B cell (primary cell): ENCODE data around the gene EXOC4. TPM values are rescaled to one million over a fixed set of nuclear protein-coding genes. Genes with fewer than 3 reads are reported as not detected.

ENCODE experiments used
- ATAC-seq: fragments of 200-7000 bp; cut with Tn5 transposase; one replicate; pipeline ENCODE4 v1.10.0; 2021; ENCODE audit warnings: low read depth, mild to moderate bottlenecking, moderate number of reproducible peaks, moderate library complexity
- CTCF ChIA-PET: fragments of 350-600 bp; sonication (Branson Sonifier 250); formaldehyde crosslinking; loops from one replicate; lab custom pipeline; 2021; ENCODE audit warnings: antibody characterized with exemption, inconsistent platforms; lab: Charles Lee
- POLR2A ChIA-PET: fragments of 350-600 bp; sonication (Branson Sonifier 250); formaldehyde crosslinking; loops from one replicate; lab custom pipeline; 2021; ENCODE audit warnings: antibody characterized with exemption; lab: Charles Lee
- DNase-seq: peaks from one replicate; pipeline ENCODE4 v3.0.0; 2013
- H2AFZ ChIP-seq: 2 replicates; pipeline ENCODE4 v1.6.1; 2012; ENCODE audit warnings: mild to moderate bottlenecking, low read depth, low read length; ENCODE audit not compliant: insufficient read depth, poor library complexity, severe bottlenecking
- H3K27ac ChIP-seq, 2 donors: 1 replicate in 1 of 2; 2 replicates in 1 of 2; pipeline ENCODE4 v1.5.1; 2012 to 2013; ENCODE audit warnings: low read length in 2 of 2, mild to moderate bottlenecking in 2 of 2, moderate library complexity in 1 of 2
- H3K27me3 ChIP-seq, 4 experiments: fragments of 200-600 bp in 1 of 4; sonication (generic) in 1 of 4; replicated peaks in 1 of 4; 1 replicate in 2 of 4; 2 replicates in 2 of 4; pipeline versions ENCODE4 v1.6.1 to v1.7.0; 2013 to 2016; ENCODE audit warnings: low read length in 3 of 4, mild to moderate bottlenecking in 2 of 4, mixed read lengths in 1 of 4, moderate library complexity in 1 of 4; ENCODE audit not compliant: insufficient read depth in 4 of 4, control insufficient read depth in 3 of 4; ENCODE audit errors: control extremely low read depth in 1 of 4
- H3K36me3 ChIP-seq, 2 experiments: replicated peaks in 1 of 2; 1 replicate in 1 of 2; 2 replicates in 1 of 2; pipeline versions ENCODE4 v1.6.1 to v1.7.1; 2013; ENCODE audit warnings: low read length in 1 of 2; ENCODE audit not compliant: insufficient read depth in 2 of 2, control insufficient read depth in 1 of 2; ENCODE audit errors: control extremely low read depth in 1 of 2, extremely low read depth in 1 of 2
- H3K4me1 ChIP-seq, 2 donors: fragments of 200-600 bp in 1 of 2; sonication (generic) in 1 of 2; 1 replicate in 1 of 2; 2 replicates in 1 of 2; pipeline versions ENCODE4 v1.5.1 to v1.6.1; 2013 to 2017; ENCODE audit warnings: low read length in 2 of 2; ENCODE audit not compliant: control insufficient read depth in 2 of 2, insufficient read depth in 2 of 2
- H3K4me2 ChIP-seq: replicated peaks from 2 replicates; pipeline ENCODE3; 2012; ENCODE audit warnings: mild to moderate bottlenecking, low read depth, low read length; ENCODE audit not compliant: poor library complexity, severe bottlenecking
- H3K4me3 ChIP-seq, 5 experiments: fragments of 200-600 bp in 1 of 5; sonication (generic) in 1 of 5; 1 replicate in 3 of 5; 2 replicates in 2 of 5; pipeline versions ENCODE4 v1.5.1 to v1.7.0; 2011 to 2016; ENCODE audit warnings: low read length in 4 of 5, mild to moderate bottlenecking in 4 of 5, low read depth in 2 of 5, control low read depth in 1 of 5, moderate library complexity in 1 of 5; ENCODE audit not compliant: insufficient read depth in 1 of 5; ENCODE audit errors: control extremely low read depth in 1 of 5, extremely low read depth in 1 of 5
- H3K79me2 ChIP-seq: fragments of 200-600 bp; sonication (generic); one replicate; pipeline ENCODE4 v1.6.0; 2016; ENCODE audit warnings: low read length; ENCODE audit not compliant: control insufficient read depth, insufficient read depth
- H3K9ac ChIP-seq: fragments of 200-600 bp; sonication (generic); 2 replicates; pipeline ENCODE4 v1.6.1; 2017; ENCODE audit warnings: mild to moderate bottlenecking, low read length, moderate library complexity
- H3K9me3 ChIP-seq, 3 donors: one replicate each; pipeline versions ENCODE4 v1.6.1 to v1.7.1; 2013; ENCODE audit warnings: low read length in 2 of 3; ENCODE audit not compliant: control insufficient read depth in 2 of 3, insufficient read depth in 1 of 3; ENCODE audit errors: control extremely low read depth in 1 of 3
- H4K20me1 ChIP-seq: 2 replicates; pipeline ENCODE4 v1.6.0; 2012; ENCODE audit warnings: mild to moderate bottlenecking, low read length; ENCODE audit not compliant: insufficient read depth, control insufficient read depth, poor library complexity, severe bottlenecking
- H3K27ac Mint-ChIP-seq: one replicate; pipeline ENCODE4 v1.8.0; 2021; ENCODE audit warnings: mixed read lengths
- H3K27me3 Mint-ChIP-seq: one replicate; pipeline ENCODE4 v1.8.0; 2021; ENCODE audit warnings: mixed read lengths
- H3K4me1 Mint-ChIP-seq: one replicate; pipeline ENCODE4 v1.8.0; 2021; ENCODE audit warnings: mixed read lengths
- H3K4me3 Mint-ChIP-seq: one replicate; pipeline ENCODE4 v1.8.0; 2021; ENCODE audit warnings: mixed read lengths
- H3K9me3 Mint-ChIP-seq: one replicate; pipeline ENCODE4 v1.8.0; 2022; ENCODE audit warnings: mixed read lengths; ENCODE audit not compliant: insufficient read depth
- EZH2 ChIP-seq: IDR thresholded peaks from 2 replicates; pipeline ENCODE4 v1.6.1; 2012; ENCODE audit warnings: borderline replicate concordance, low read depth, mild to moderate bottlenecking, moderate library complexity, low read length; ENCODE audit not compliant: insufficient read depth, poor library complexity, severe bottlenecking
- WGBS: methylation state at CpG from one replicate; pipeline ENCODE4 v1.1.5; 2013; ENCODE audit warnings: missing lambda C conversion rate; ENCODE audit not compliant: insufficient coverage; 5-methylcytosine and 5-hydroxymethylcytosine counted together
- intact Hi-C: fragments of 100-400 bp; cut with micrococcal nuclease; formaldehyde crosslinking; loops from one replicate; pipeline ENCODE4 v1.10.0; 2022
- polyA plus RNA-seq: library from polyadenylated mRNA; depleted of rRNA; stranded (reverse); fragments of >200 nt; gene quantifications from 2 replicates; pipeline ENCODE4 v1.2.3, GENCODE V29; 2012
- total RNA-seq, 2 donors: library from RNA; stranded (reverse); fragments of 120-200 nt in 1 of 2; gene quantifications; 1 replicate in 1 of 2; 2 replicates in 1 of 2; pipeline versions ENCODE4 v1.2.3 to v1.2.4, GENCODE V29; 2013 to 2022
- TF ChIP-seq, protein P1 (sequence below): fragments of 200-600 bp; IDR thresholded peaks from one replicate; pipeline ENCODE4 v1.8.0; 2022; ENCODE audit warnings: antibody characterized with exemption, mild to moderate bottlenecking

Gene EXOC4
- total and polyA plus RNA-seq, 2 donors (not counting 1 experiment from before 2014, with no cell fraction given): 16.7 to 135 TPM

DNA sequence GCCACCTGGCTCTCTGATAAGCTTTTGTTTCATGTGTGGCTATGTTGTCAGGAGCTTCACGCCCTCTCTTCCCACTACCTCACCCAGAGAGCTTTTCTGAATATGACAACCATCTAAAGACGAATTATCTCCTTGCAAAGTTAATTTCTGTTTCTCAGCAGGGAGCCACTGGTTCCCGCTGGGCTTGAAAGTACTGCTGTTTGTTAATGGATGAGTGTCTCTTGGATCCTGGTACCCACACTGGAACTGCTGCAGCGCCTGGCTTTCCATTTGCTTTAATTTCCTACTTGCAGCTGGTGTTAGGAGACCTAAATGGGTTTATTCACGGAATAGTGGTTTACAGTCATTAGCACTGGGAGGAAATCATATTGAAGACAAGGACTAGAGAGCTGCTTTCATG is 606.4 kb downstream of the EXOC4 start:
- Histone ChIP-seq H3K36me3 (no peaks in the 10 kb centered on the region), H3K27me3 (no peaks in the 10 kb centered on the region), H3K79me2 (no peaks in the 10 kb centered on the region), H3K4me3 (no peak overlapping the region), H3K27ac (no peak overlapping the region), H3K4me2 (no peak overlapping the region), H4K20me1 (no peaks in the 10 kb centered on the region), H3K9ac (no peak overlapping the region), H3K9me3 (peaks cover 0 to 10% (median 0%) of the 10 kb centered on the region in 3 donors), H3K4me1 (no peaks in the 10 kb centered on the region), H2AFZ (no peak overlapping the region)
- CTCF ChIA-PET: no interaction called here
- no peak overlapping the region for H3K4me3 Mint-ChIP-seq
- intact Hi-C loops: no loop called here
- H3K4me1 Mint-ChIP-seq: no peaks in the 10 kb centered on the region
- H3K27me3 Mint-ChIP-seq: no peaks in the 10 kb centered on the region
- no peaks in the 10 kb centered on the region for H3K9me3 Mint-ChIP-seq
- no peak for ATAC-seq
- DNase-seq: no peak
- no peak overlapping the region for H3K27ac Mint-ChIP-seq
- no peak for TF ChIP-seq EZH2
- TF ChIP-seq, protein P1, sequence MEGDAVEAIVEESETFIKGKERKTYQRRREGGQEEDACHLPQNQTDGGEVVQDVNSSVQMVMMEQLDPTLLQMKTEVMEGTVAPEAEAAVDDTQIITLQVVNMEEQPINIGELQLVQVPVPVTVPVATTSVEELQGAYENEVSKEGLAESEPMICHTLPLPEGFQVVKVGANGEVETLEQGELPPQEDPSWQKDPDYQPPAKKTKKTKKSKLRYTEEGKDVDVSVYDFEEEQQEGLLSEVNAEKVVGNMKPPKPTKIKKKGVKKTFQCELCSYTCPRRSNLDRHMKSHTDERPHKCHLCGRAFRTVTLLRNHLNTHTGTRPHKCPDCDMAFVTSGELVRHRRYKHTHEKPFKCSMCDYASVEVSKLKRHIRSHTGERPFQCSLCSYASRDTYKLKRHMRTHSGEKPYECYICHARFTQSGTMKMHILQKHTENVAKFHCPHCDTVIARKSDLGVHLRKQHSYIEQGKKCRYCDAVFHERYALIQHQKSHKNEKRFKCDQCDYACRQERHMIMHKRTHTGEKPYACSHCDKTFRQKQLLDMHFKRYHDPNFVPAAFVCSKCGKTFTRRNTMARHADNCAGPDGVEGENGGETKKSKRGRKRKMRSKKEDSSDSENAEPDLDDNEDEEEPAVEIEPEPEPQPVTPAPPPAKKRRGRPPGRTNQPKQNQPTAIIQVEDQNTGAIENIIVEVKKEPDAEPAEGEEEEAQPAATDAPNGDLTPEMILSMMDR: no peak
- POLR2A ChIA-PET: no interaction called here
- 100% methylated on average over 1 of the region's 5 CpGs for WGBS

DNA sequence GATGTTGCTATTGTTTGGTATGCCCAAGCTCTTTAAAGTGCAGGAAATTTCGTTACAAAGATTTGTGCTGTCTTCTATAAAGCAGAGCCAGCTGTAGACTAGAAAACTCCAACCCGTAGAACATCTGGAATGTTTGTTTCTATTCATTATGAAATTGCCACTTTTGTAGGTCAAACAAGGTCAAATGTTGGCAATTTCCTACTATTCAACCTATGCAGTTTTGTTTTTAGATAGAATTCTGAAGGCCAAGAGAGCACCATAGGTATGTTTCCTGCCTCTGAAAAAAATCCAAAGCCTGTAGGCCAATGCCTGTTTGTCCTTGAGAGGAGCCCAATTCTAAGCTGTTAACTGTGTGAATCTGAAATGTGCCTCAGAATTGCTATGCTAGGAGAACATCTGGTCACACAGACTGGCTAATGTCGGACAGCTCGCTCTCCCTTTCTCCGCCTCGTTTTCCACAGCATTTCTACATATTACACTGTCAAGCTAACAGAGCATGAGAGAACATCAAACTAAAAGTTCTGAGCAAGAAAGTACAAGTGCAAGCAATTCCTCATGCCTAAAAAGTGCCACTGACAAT is 607.1 kb downstream of the EXOC4 start:
- no peaks in the 10 kb centered on the region for H3K79me2 ChIP-seq
- intact Hi-C loops: no loop called here
- CTCF ChIA-PET: no interaction called here
- no peak overlapping the region for H3K9ac ChIP-seq
- Mint-ChIP-seq H3K4me3 (no peak overlapping the region), H3K4me1 (no peaks in the 10 kb centered on the region), H3K27ac (no peak overlapping the region), H3K9me3 (no peaks in the 10 kb centered on the region), H3K27me3 (no peaks in the 10 kb centered on the region)
- no peaks in the 10 kb centered on the region for H3K36me3 ChIP-seq
- POLR2A ChIA-PET: no interaction called here
- no CpG with 5 or more reads among the region's 6 CpGs for WGBS
- TF ChIP-seq, protein P1: no peak
- TF ChIP-seq EZH2: no peak
- no peaks in the 10 kb centered on the region for H3K4me1 ChIP-seq
- no peak overlapping the region for H2AFZ ChIP-seq
- peaks cover 0 to 10% (median 0%) of the 10 kb centered on the region in 3 donors for H3K9me3 ChIP-seq
- no peak for DNase-seq
- no peak overlapping the region for H3K4me2 ChIP-seq
- H4K20me1 ChIP-seq: no peaks in the 10 kb centered on the region
- no peak for ATAC-seq
- H3K27ac ChIP-seq: no peak overlapping the region
- no peaks in the 10 kb centered on the region for H3K27me3 ChIP-seq
- no peak overlapping the region for H3K4me3 ChIP-seq
